Measurements from ENCODE around the gene N4BP2L2. TPM values are rescaled to one million over a fixed set of nuclear protein-coding genes. Genes with fewer than 3 reads are reported as not detected.

N4BP2L2 gene
- total and polyA plus RNA-seq, 2 donors (not counting 3 experiments of a cell fraction or from before 2014, with no cell fraction given) = 21.7 to 101 TPM

- POLR2A ChIA-PET = no interaction called here
- intact Hi-C loops (cut with micrococcal nuclease) (loop anchor here (10.0 kb wide), 1 partner anchor 531 kb away; no protein-coding TSS in a partner anchor), dilution Hi-C loops (cut with MboI; ENCODE audit: extremely low pct_ligation_motif_present, low sequenced_read_pairs) (no loop called here)
- H3K27ac ChIP-seq (ENCODE audit: insufficient read depth, low read depth, low read length) = no peak overlapping the region
- no peak for FAIRE-seq
- no peaks in the 10 kb centered on the region for H3K9me1 ChIP-seq (replicated peaks; ENCODE audit: control insufficient read depth, extremely low read depth, insufficient read depth, low read length)
- no peaks in the 10 kb centered on the region for H3K4me1 ChIP-seq (ENCODE audit: control insufficient read depth, extremely low read depth, insufficient read depth, low read length)
- DNase-seq (ENCODE audit: low read depth, low spot score) = no peak
- H3K4me3 ChIP-seq (replicated peaks in 1 of 3; ENCODE audit: insufficient read depth in 1 of 3, low read depth in 1 of 3, low read length in 3 of 3) = no peak overlapping the region
- BruUV-seq (replicated peaks) = no TSS peak
- CTCF ChIA-PET = no interaction called here
- H4K20me1 ChIP-seq (replicated peaks; ENCODE audit: control insufficient read depth, extremely low read depth, insufficient read depth, low read length) = no peaks in the 10 kb centered on the region
- no peaks in the 10 kb centered on the region for H3K9me3 ChIP-seq (replicated peaks; ENCODE audit: control insufficient read depth, insufficient read depth, low read length)
- no peaks in the 10 kb centered on the region for H3K27me3 ChIP-seq (ENCODE audit: control insufficient read depth in 2 of 2, insufficient read depth in 2 of 2, low read length in 2 of 2)
- no peak for TF ChIP-seq GATA2 (IDR thresholded peaks at IDR 0.05; ENCODE audit: insufficient read depth, insufficient read length, low read depth, low read length)
- no peak for TF ChIP-seq FOS (IDR thresholded peaks at IDR 0.05; ENCODE audit: borderline replicate concordance, insufficient read depth, low read length)
- TF ChIP-seq JUN (IDR thresholded peaks at IDR 0.05; ENCODE audit: borderline replicate concordance, insufficient read depth, insufficient read length, low read depth) = no peak
- no peak for TF ChIP-seq MYC (IDR thresholded peaks at IDR 0.05; ENCODE audit: low read depth, low read length)
- no peak for TF ChIP-seq CTCF (IDR thresholded peaks at IDR 0.05; ENCODE audit: extremely low read depth in 1 of 2, insufficient read depth in 1 of 2, low read depth in 1 of 2, low read length in 2 of 2)
- no peak for TF ChIP-seq POLR2AphosphoS5 (IDR thresholded peaks at IDR 0.05; ENCODE audit: insufficient read depth, low read depth, low read length)
- TF ChIP-seq MAX (IDR thresholded peaks at IDR 0.05; ENCODE audit: insufficient read depth, insufficient read length) = no peak
- TF ChIP-seq POLR2A (IDR thresholded peaks at IDR 0.05; ENCODE audit: low read depth, low read length) = no peak
- TF ChIP-seq EZH2 (IDR thresholded peaks at IDR 0.05; ENCODE audit: borderline replicate concordance, low read depth, low read length, severe bottlenecking) = no peak
- no peak overlapping the region for H3K4me2 ChIP-seq (ENCODE audit: insufficient read depth, low read length)
- no peak overlapping the region for H2AFZ ChIP-seq (ENCODE audit: low read depth, low read length)
- H3K9ac ChIP-seq (replicated peaks; ENCODE audit: extremely low read depth, insufficient read depth, low read length) = no peak overlapping the region
- H3K36me3 ChIP-seq (ENCODE audit: control insufficient read depth in 2 of 2, extremely low read depth in 1 of 2, insufficient read depth in 2 of 2, low read length in 2 of 2) = no peaks in the 10 kb centered on the region
- H3K79me2 ChIP-seq (ENCODE audit: control insufficient read depth, insufficient read depth, low read length) = no peaks in the 10 kb centered on the region
Measured at GRCh38 chr13:32446220-32446619, 92.4 kb downstream of the N4BP2L2 start.
